ENCODE data around the gene MCM5. TPM values are rescaled to one million over a fixed set of nuclear protein-coding genes. Genes with fewer than 3 reads are reported as not detected.

MCM5 gene
- total RNA-seq, 3 donors from 2014 or later, result 18.5 to 45.2 (median 30.3) TPM

DNA sequence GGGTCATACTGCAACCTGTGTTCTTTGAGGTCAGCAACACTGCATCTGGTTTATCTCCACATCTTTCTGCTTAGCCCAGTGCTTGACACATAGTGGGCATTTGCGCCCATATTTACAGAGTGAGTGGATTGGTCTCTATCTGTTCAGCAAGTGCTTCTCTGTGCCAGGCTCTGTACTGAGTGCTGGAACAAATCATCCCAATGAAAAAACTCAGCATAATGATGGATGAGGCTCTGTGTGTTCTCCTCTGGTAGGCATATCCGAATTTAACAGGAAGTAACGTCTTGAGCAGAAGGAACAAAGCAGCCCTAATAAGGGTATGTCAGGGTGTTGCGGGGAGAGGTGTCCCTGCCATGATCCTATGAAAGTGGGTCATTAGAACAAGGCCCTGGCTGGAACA lies 46.0 kb downstream of the MCM5 start:
- no peaks in the 10 kb centered on the region for H3K9me3 ChIP-seq
- TF ChIP-seq, protein P1, sequence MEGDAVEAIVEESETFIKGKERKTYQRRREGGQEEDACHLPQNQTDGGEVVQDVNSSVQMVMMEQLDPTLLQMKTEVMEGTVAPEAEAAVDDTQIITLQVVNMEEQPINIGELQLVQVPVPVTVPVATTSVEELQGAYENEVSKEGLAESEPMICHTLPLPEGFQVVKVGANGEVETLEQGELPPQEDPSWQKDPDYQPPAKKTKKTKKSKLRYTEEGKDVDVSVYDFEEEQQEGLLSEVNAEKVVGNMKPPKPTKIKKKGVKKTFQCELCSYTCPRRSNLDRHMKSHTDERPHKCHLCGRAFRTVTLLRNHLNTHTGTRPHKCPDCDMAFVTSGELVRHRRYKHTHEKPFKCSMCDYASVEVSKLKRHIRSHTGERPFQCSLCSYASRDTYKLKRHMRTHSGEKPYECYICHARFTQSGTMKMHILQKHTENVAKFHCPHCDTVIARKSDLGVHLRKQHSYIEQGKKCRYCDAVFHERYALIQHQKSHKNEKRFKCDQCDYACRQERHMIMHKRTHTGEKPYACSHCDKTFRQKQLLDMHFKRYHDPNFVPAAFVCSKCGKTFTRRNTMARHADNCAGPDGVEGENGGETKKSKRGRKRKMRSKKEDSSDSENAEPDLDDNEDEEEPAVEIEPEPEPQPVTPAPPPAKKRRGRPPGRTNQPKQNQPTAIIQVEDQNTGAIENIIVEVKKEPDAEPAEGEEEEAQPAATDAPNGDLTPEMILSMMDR (IDR thresholded peaks at IDR 0.05), result no peak
- H3K4me3 ChIP-seq, result no peak overlapping the region
- ATAC-seq (no peak), DNase-seq (no peak)
- H3K4me1 ChIP-seq (ENCODE audit: low read depth), result peaks cover 11% of the 10 kb centered on the region
- intact Hi-C loops (cut with DNase I, micrococcal nuclease), result loop anchor here in 1 of 2 donors (10.0 kb wide), 1 partner anchor 129 kb away; no protein-coding TSS in a partner anchor
- no peaks in the 10 kb centered on the region for H3K36me3 ChIP-seq (ENCODE audit: low read depth)

DNA sequence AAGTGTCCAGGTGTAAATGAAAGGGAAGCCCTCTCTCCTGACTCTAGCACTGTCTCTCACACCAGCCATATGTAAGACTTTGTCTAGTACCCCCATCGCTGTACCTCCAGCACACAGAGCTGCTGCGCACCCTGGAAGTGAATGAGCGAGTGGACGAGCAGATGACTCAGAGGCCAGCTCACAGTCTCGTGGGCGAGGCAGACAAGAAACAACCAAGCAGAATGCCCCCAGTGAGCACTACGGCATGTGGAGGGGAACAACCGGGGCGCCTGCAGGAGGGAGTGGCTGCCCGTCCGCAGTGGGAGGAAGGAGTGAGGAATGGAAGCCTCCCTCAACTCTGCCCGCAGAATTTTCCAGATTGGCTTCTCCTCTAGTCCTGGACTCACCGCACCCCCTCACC lies 46.4 kb downstream of the MCM5 start:
- H3K36me3 ChIP-seq (ENCODE audit: low read depth), result no peaks in the 10 kb centered on the region
- TF ChIP-seq, protein P1 (IDR thresholded peaks at IDR 0.05), result no peak
- H3K4me3 ChIP-seq, result no peak overlapping the region
- DNase-seq (no peak), ATAC-seq (peak; percentile 48)
- peaks cover 11% of the 10 kb centered on the region for H3K4me1 ChIP-seq (ENCODE audit: low read depth)
- no peaks in the 10 kb centered on the region for H3K9me3 ChIP-seq
- intact Hi-C loops (cut with DNase I, micrococcal nuclease), result loop anchor here in 1 of 2 donors (10.0 kb wide), 1 partner anchor 128 kb away; no protein-coding TSS in a partner anchor

DNA sequence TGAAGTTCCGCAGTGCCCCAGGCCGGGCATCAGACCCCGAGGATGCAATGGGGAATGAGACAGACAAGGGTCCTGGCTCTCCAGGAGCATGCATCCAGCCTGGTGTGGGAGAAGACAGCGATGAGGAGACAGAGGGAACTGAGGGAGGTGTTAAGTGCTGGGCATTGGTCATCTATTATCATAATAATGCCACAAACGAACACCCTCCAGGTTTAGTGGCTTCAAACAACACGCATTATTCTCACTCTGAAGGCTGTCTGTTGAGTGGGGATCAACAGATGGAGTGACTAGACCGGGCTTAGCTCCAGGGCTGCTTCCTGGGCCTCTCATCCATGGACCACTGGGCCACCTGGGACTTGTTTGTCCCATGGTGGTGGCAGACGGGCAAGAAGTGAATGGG lies 48.6 kb downstream of the MCM5 start:
- no peak overlapping the region for H3K4me3 ChIP-seq
- DNase-seq (no peak), ATAC-seq (no peak)
- no peaks in the 10 kb centered on the region for H3K9me3 ChIP-seq
- H3K4me1 ChIP-seq (ENCODE audit: low read depth), result peaks cover 23% of the 10 kb centered on the region
- TF ChIP-seq, protein P1 (IDR thresholded peaks at IDR 0.05), result no peak
- no peaks in the 10 kb centered on the region for H3K36me3 ChIP-seq (ENCODE audit: low read depth)
- intact Hi-C loops (cut with DNase I, micrococcal nuclease), result loop anchor here in 1 of 2 donors (10.0 kb wide), 1 partner anchor 126 kb away; no protein-coding TSS in a partner anchor

DNA sequence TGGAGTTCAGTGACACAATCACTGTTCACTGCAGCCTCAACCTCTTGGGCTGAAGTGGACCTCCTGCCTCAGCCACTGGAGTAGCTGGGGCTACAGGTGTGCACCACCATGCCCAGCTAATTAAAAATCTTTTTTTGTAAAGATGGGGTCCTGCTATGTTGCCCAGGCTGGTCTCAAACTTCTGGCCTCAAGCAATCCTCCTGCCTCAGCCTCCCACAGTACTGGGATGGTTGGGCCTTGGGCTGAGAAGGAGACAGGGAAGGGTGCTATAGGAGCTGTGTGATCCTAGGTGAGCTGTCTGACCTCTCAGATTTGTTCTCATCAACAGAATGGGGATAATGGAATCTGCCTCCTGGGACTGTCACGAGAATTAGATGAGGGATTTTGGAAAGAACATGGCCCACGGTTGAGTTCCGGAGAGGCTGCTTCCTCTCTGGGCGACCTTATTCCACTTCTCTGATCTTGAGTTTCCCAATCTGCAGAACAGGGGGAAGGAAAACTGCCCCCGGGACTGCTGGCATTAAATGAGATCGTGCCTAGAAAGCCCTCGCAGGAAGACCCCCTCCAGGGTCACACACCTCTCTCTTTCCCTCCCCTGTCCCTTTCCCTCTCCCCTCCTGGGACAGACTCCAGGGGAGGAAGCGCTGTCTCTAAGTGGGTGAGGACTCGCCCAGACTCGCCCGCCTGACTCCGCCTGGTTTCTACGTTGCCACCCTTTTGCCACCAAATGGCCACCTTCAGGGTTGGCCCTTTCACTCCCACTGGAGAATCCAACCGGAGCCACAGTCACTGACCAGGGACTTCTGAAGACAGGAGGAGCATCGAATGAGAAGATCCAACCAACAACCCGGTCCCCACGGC lies 50.1 kb downstream of the MCM5 start:
- Histone ChIP-seq H3K4me1 (ENCODE audit: low read depth) (peaks cover 28% of the 10 kb centered on the region), H3K4me3 (no peak overlapping the region), H3K36me3 (ENCODE audit: low read depth) (no peaks in the 10 kb centered on the region), H3K9me3 (no peaks in the 10 kb centered on the region)
- TF ChIP-seq, protein P1 (IDR thresholded peaks at IDR 0.05), result no peak
- no peak for ATAC-seq
- intact Hi-C loops (cut with DNase I, micrococcal nuclease), result loop anchor here in 1 of 2 donors (10.0 kb wide), 1 partner anchor 125 kb away; no protein-coding TSS in a partner anchor
- peak in 2 of 3 donors; percentile 44 to 59 for DNase-seq

DNA sequence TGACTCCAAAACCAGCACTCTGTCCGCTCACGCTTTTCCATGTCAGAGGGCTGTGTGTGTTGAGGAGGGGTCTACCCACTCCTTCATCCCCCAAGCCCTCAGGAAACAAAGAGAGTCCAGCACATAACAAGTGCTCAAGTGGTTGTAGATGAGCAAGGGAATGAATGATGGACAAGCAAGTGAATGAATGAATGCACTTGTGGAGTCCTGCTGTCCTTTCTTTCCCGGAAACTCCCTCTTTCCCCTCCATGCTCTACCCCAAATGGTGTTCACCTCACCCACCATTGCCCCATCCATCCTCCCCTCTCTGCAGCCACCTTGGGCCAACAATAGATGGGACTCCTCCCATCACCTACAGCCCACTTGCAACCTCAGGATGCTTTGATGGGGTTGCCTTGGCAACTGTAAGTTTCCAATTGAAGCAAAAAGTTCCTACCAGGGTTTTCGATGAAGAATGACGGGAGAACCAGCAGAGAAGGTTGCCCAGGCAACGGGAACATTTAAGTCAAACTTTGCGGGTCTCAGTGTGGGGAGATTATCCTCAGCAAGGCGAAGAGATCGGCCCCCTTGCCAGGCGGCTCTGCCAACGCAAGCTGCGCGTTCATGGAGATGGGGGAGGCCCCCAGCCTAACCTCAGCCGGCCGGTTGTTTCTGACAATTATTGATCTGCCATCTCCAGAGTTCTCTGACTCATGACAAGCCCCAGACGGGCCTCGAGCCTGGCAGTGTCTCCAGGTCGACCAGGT lies 51.1 kb downstream of the MCM5 start:
- intact Hi-C loops (cut with DNase I, micrococcal nuclease), result no loop called here
- Histone ChIP-seq H3K4me3 (no peak overlapping the region), H3K9me3 (no peaks in the 10 kb centered on the region), H3K4me1 (ENCODE audit: low read depth) (peaks cover 28% of the 10 kb centered on the region), H3K36me3 (ENCODE audit: low read depth) (no peaks in the 10 kb centered on the region)
- ATAC-seq, result no peak
- DNase-seq, result no peak
- TF ChIP-seq, protein P1 (IDR thresholded peaks at IDR 0.05), result no peak

Data from mucosa of descending colon (tissue), 3 donors.